OCI-LY1 (cell line): Measurements from ENCODE around the gene MAP9.
"Not testable (repeated sequence)": the region's sequence is repeated elsewhere in the genome, so short reads cannot be mapped to it uniquely, and the experiment has no call there.

Experiments
- H2AFZ ChIP-seq: fragments of 200-600 bp; sonication (generic), shearing (Covaris generic); 2 replicates; pipeline ENCODE4 v1.6.0; 2014; ENCODE audit warnings: antibody characterized with exemption, mild to moderate bottlenecking, low read length
- H3F3A ChIP-seq: fragments of 200-600 bp; sonication (generic), shearing (Covaris generic); 2 replicates; pipeline ENCODE4 v1.6.0; 2014; ENCODE audit warnings: mild to moderate bottlenecking, antibody characterized with exemption, low read length, moderate library complexity; ENCODE audit not compliant: insufficient read depth
- H3K27ac ChIP-seq: fragments of 200-600 bp; sonication (generic); 2 replicates; pipeline ENCODE4 v1.5.1; 2014; ENCODE audit warnings: low read length, mixed run types, mild to moderate bottlenecking, low read depth; ENCODE audit not compliant: poor library complexity, severe bottlenecking
- H3K27me3 ChIP-seq: fragments of 200-600 bp; sonication (generic); 2 replicates; pipeline ENCODE4 v1.6.0; 2014; ENCODE audit warnings: antibody characterized with exemption, mild to moderate bottlenecking, low read length, moderate library complexity; ENCODE audit not compliant: insufficient read depth
- H3K36me3 ChIP-seq: fragments of 200-600 bp; sonication (generic); 2 replicates; pipeline ENCODE4 v1.6.1; 2014; ENCODE audit warnings: mild to moderate bottlenecking, antibody characterized with exemption, low read length, moderate library complexity, mixed read lengths; ENCODE audit not compliant: insufficient read depth
- H3K4me1 ChIP-seq: fragments of 200-600 bp; sonication (generic); 2 replicates; pipeline ENCODE4 v1.5.1; 2014; ENCODE audit warnings: mild to moderate bottlenecking, low read length, moderate library complexity; ENCODE audit not compliant: insufficient read depth, severe bottlenecking
- H3K4me2 ChIP-seq: fragments of 200-600 bp; sonication (generic), shearing (Covaris generic); 2 replicates; pipeline ENCODE4 v1.6.1; 2014; ENCODE audit warnings: low read length
- H3K4me3 ChIP-seq: fragments of 200-600 bp; sonication (generic); 2 replicates; pipeline ENCODE4 v1.5.1; 2014; ENCODE audit warnings: low read length, low read depth, mild to moderate bottlenecking, mixed read lengths; ENCODE audit not compliant: poor library complexity, severe bottlenecking
- H3K79me2 ChIP-seq: fragments of 200-600 bp; shearing (Covaris generic); 2 replicates; pipeline ENCODE4 v1.6.1; 2016; ENCODE audit warnings: mixed run types, low read length, mixed read lengths; ENCODE audit not compliant: insufficient read depth
- H3K9ac ChIP-seq: fragments of 200-600 bp; sonication (generic), shearing (Covaris generic); 2 replicates; pipeline ENCODE4 v1.6.1; 2014; ENCODE audit warnings: mild to moderate bottlenecking, low read length, mixed read lengths
- H3K9me2 ChIP-seq: fragments of 200-600 bp; sonication (generic), shearing (Covaris generic); 2 replicates; pipeline ENCODE4 v1.6.1; 2014; ENCODE audit warnings: low read depth, mild to moderate bottlenecking, low read length, mixed read lengths
- H3K9me3 ChIP-seq: fragments of 200-600 bp; shearing (Covaris generic); 2 replicates; pipeline ENCODE4 v1.6.1; 2014; ENCODE audit warnings: low read length, mixed read lengths
- H4K20me1 ChIP-seq: fragments of 200-600 bp; sonication (generic), shearing (Covaris generic); 2 replicates; pipeline ENCODE4 v1.6.0; 2016; ENCODE audit warnings: mild to moderate bottlenecking, low read length; ENCODE audit not compliant: insufficient read depth
- EZH2 ChIP-seq: fragments of 200-600 bp; sonication (generic), shearing (Covaris generic); IDR thresholded peaks from 2 replicates; pipeline ENCODE4 v1.8.0; 2017; ENCODE audit warnings: borderline replicate concordance, mixed run types, mild to moderate bottlenecking, antibody characterized with exemption, low read length, moderate library complexity, mixed read lengths
- TF ChIP-seq, protein P1 (sequence below): fragments of 200-600 bp; sonication (generic), shearing (Covaris generic); IDR thresholded peaks from 2 replicates; pipeline ENCODE4 v1.5.1; 2017; ENCODE audit warnings: mild to moderate bottlenecking, antibody characterized with exemption, low read length, moderate library complexity, mixed read lengths

The MAP9 gene

DNA sequence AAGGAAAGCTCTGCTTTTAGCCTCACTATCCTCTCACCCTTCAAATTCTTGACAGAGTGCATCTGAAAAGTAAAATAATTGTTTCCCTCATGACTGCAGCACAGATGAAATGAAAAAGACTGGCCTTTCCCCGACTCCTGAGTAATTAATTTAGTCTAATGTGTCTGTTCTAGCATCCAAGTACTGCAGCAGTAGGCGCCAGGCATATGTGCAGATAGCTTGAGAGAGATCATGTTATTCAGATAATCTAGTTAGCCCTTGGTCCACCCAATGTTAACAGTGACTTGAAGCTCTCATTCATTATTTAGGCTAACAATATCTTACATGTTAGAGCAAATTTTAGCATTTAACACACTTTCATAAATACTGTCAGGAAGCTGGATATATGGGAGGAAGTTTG is 54.0 kb downstream of the MAP9 start:
- Histone ChIP-seq H3K9me3 (no peaks in the 10 kb centered on the region), H3K4me2 (no peak overlapping the region), H3F3A (no peaks in the 10 kb centered on the region), H3K27me3 (no peaks in the 10 kb centered on the region), H3K9me2 (no peaks in the 10 kb centered on the region), H3K36me3 (no peaks in the 10 kb centered on the region), H3K79me2 (no peaks in the 10 kb centered on the region), H3K27ac (no peak overlapping the region), H3K4me3 (no peak overlapping the region), H2AFZ (no peak overlapping the region), H3K4me1 (no peaks in the 10 kb centered on the region), H4K20me1 (no peaks in the 10 kb centered on the region), H3K9ac (no peak overlapping the region)
- TF ChIP-seq, protein P1, sequence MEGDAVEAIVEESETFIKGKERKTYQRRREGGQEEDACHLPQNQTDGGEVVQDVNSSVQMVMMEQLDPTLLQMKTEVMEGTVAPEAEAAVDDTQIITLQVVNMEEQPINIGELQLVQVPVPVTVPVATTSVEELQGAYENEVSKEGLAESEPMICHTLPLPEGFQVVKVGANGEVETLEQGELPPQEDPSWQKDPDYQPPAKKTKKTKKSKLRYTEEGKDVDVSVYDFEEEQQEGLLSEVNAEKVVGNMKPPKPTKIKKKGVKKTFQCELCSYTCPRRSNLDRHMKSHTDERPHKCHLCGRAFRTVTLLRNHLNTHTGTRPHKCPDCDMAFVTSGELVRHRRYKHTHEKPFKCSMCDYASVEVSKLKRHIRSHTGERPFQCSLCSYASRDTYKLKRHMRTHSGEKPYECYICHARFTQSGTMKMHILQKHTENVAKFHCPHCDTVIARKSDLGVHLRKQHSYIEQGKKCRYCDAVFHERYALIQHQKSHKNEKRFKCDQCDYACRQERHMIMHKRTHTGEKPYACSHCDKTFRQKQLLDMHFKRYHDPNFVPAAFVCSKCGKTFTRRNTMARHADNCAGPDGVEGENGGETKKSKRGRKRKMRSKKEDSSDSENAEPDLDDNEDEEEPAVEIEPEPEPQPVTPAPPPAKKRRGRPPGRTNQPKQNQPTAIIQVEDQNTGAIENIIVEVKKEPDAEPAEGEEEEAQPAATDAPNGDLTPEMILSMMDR = no peak
- no peak for TF ChIP-seq EZH2

DNA sequence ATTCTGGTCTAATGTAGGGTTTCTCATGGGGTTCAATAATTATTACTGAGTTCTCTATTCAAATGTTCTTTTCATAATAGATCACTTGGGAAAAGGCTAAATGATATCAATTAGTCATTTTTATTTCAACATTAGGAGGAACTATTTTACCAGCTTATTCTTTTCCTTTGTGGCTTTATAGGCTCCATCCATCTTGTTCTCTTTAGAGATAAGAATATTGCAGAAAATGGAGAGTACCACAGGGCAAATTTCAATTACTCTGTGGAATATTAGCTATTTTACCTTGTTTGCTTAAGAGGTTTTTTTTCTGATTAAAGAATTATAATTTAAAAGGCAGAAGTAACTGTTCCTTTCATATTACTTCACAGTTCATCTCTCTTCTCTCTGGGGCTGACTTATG is 55.8 kb downstream of the MAP9 start:
- Histone ChIP-seq H3K27me3 (no peaks in the 10 kb centered on the region), H3K4me2 (no peak overlapping the region), H3K9me3 (no peaks in the 10 kb centered on the region), H3K27ac (no peak overlapping the region), H2AFZ (no peak overlapping the region), H3K9ac (no peak overlapping the region), H3K4me3 (no peak overlapping the region), H3K36me3 (no peaks in the 10 kb centered on the region), H4K20me1 (no peaks in the 10 kb centered on the region), H3K9me2 (no peaks in the 10 kb centered on the region), H3K79me2 (no peaks in the 10 kb centered on the region), H3F3A (no peaks in the 10 kb centered on the region), H3K4me1 (no peaks in the 10 kb centered on the region)
- no peak for TF ChIP-seq EZH2
- TF ChIP-seq, protein P1 = no peak

DNA sequence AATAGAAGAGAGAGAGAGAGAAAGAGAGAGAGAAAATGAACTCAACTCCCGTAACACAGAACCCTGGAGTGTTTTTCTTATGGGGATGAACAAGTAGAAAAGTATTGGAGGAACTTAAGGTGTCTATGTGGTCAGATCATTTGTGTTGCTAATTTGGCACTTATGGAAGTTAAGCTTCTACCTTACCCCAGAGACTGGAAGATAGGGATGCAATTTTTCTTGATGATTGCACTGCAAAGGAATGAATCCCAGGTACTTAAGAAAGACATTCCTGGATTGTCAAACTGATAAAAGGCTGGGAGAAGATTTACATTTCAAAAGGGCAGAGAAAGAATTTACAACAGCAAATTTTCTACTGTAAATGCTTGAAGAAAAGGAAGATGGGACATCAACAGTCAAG is 57.2 kb downstream of the MAP9 start:
- no peak overlapping the region for H3K4me3 ChIP-seq
- no peaks in the 10 kb centered on the region for H3K79me2 ChIP-seq
- no peak overlapping the region for H2AFZ ChIP-seq
- no peaks in the 10 kb centered on the region for H3F3A ChIP-seq
- no peak overlapping the region for H3K9ac ChIP-seq
- H3K27ac ChIP-seq = no peak overlapping the region
- TF ChIP-seq, protein P1 = no peak
- TF ChIP-seq EZH2 = no peak
- H3K27me3 ChIP-seq = no peaks in the 10 kb centered on the region
- H3K4me2 ChIP-seq = no peak overlapping the region
- no peaks in the 10 kb centered on the region for H3K4me1 ChIP-seq
- H3K9me2 ChIP-seq = no peaks in the 10 kb centered on the region
- no peaks in the 10 kb centered on the region for H4K20me1 ChIP-seq
- no peaks in the 10 kb centered on the region for H3K36me3 ChIP-seq
- H3K9me3 ChIP-seq = no peaks in the 10 kb centered on the region

DNA sequence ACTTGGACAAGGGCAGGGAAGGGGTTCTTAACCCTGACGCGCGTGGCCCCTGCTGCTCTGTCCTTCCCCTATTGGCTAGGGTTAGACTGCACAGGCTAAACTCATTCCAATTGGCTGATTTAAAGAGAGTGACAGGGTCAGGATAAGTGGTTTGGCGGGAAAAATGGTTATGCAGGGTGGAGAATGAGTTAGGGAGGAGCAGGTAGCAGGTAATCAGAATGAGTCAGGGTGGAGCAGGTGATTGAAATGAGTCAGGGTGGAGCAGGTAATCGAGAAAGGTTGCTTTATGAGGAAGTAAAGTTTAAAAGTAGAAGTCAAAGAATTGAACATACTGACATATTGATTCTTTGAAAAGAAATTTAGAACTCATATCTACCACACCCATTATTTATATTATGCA is 64.7 kb downstream of the MAP9 start:
- not testable (repeated sequence) for H4K20me1 ChIP-seq, H3K27me3 ChIP-seq, H3K9ac ChIP-seq, H3K9me3 ChIP-seq, H2AFZ ChIP-seq, H3K4me2 ChIP-seq, H3F3A ChIP-seq, H3K4me3 ChIP-seq, H3K79me2 ChIP-seq, H3K36me3 ChIP-seq, H3K27ac ChIP-seq, H3K9me2 ChIP-seq, H3K4me1 ChIP-seq
